ENCODE data around the gene TTC39C.
A peak's percentile ranks its signal among the peaks of the same experiment; 100 is the strongest.

TTC39C gene

GRCh38 chr18:23992941-23993280, 21.6 kb upstream of the TTC39C start:
- H3K4me2 ChIP-seq (ENCODE audit: low read length) = no peak overlapping the region
- no peaks in the 10 kb centered on the region for H4K20me1 ChIP-seq (ENCODE audit: insufficient read depth, low read length)
- H3K36me3 ChIP-seq (replicated peaks; ENCODE audit: low read depth, low read length) = no peaks in the 10 kb centered on the region
- no peaks in the 10 kb centered on the region for H3K4me1 ChIP-seq (ENCODE audit: low read length)
- no peak overlapping the region for H3K27ac ChIP-seq (ENCODE audit: low read length)
- H3K27me3 ChIP-seq (ENCODE audit: low read depth, low read length) = no peaks in the 10 kb centered on the region
- no peak overlapping the region for H3K9ac ChIP-seq (ENCODE audit: low read length)
- H3K4me3 ChIP-seq (ENCODE audit: low read length) = no peak overlapping the region
- H3K79me2 ChIP-seq (ENCODE audit: low read length) = no peaks in the 10 kb centered on the region
- H2AFZ ChIP-seq (ENCODE audit: low read depth, low read length) = peak overlapping the region; percentile 33; the same call in 1 of the 2 replicates
- H3K9me3 ChIP-seq (ENCODE audit: insufficient read depth, low read length) = no peaks in the 10 kb centered on the region
- TF ChIP-seq CTCF (IDR thresholded peaks at IDR 0.05; ENCODE audit: low read depth, low read length) = no peak
- TF ChIP-seq EZH2phosphoT487 (IDR thresholded peaks at IDR 0.05; ENCODE audit: low read depth) = no peak

GRCh38 chr18:23994361-23994902, 20.1 kb upstream of the TTC39C start:
- TF ChIP-seq CTCF (IDR thresholded peaks at IDR 0.05; ENCODE audit: low read depth, low read length) (no peak), EZH2phosphoT487 (IDR thresholded peaks at IDR 0.05; ENCODE audit: low read depth) (no peak)
- no peaks in the 10 kb centered on the region for H3K27me3 ChIP-seq (ENCODE audit: low read depth, low read length)
- no peaks in the 10 kb centered on the region for H3K9me3 ChIP-seq (ENCODE audit: insufficient read depth, low read length)
- H3K27ac ChIP-seq (ENCODE audit: low read length) = no peak overlapping the region
- no peaks in the 10 kb centered on the region for H3K36me3 ChIP-seq (replicated peaks; ENCODE audit: low read depth, low read length)
- no peak overlapping the region for H2AFZ ChIP-seq (ENCODE audit: low read depth, low read length)
- no peaks in the 10 kb centered on the region for H3K79me2 ChIP-seq (ENCODE audit: low read length)
- H4K20me1 ChIP-seq (ENCODE audit: insufficient read depth, low read length) = no peaks in the 10 kb centered on the region
- H3K4me3 ChIP-seq (ENCODE audit: low read length) = no peak overlapping the region
- H3K9ac ChIP-seq (ENCODE audit: low read length) = no peak overlapping the region
- H3K4me2 ChIP-seq (ENCODE audit: low read length) = no peak overlapping the region
- H3K4me1 ChIP-seq (ENCODE audit: low read length) = peaks cover under 1% of the 10 kb centered on the region; the same call in 1 of the 2 replicates

DNA sequence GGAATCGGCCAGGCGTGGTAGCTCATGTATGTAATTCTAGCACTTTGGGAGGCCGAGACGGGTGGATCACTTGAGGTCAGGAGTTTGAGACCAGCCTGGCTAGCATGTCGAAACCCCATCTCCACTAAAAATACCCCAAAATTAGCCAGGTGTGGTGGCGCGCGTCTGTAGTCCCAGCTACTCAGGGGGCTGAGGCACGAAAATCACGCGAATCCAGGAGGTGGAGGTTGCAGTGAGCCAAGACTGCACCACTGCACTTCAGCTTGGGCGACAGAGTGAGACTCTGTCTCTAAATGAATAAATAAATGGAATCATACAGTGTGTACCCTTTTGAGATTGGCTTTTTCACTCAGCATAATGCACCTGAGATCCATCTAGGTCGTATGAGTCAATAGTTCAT, 19.4 kb upstream of the TTC39C start:
- Histone ChIP-seq H2AFZ (ENCODE audit: low read depth, low read length) (no peak overlapping the region), H4K20me1 (ENCODE audit: insufficient read depth, low read length) (no peaks in the 10 kb centered on the region), H3K27me3 (ENCODE audit: low read depth, low read length) (no peaks in the 10 kb centered on the region), H3K36me3 (replicated peaks; ENCODE audit: low read depth, low read length) (no peaks in the 10 kb centered on the region), H3K4me1 (ENCODE audit: low read length) (peaks cover 8% of the 10 kb centered on the region), H3K27ac (ENCODE audit: low read length) (no peak overlapping the region), H3K9me3 (ENCODE audit: insufficient read depth, low read length) (no peaks in the 10 kb centered on the region), H3K9ac (ENCODE audit: low read length) (no peak overlapping the region), H3K4me2 (ENCODE audit: low read length) (no peak overlapping the region), H3K79me2 (ENCODE audit: low read length) (no peaks in the 10 kb centered on the region), H3K4me3 (ENCODE audit: low read length) (no peak overlapping the region)
- no peak for TF ChIP-seq EZH2phosphoT487 (IDR thresholded peaks at IDR 0.05; ENCODE audit: low read depth)
- TF ChIP-seq CTCF (IDR thresholded peaks at IDR 0.05; ENCODE audit: low read depth, low read length) = no peak

GRCh38 chr18:23998018-23998417, 16.5 kb upstream of the TTC39C start:
- TF ChIP-seq EZH2phosphoT487 (IDR thresholded peaks at IDR 0.05; ENCODE audit: low read depth) = no peak
- TF ChIP-seq CTCF (IDR thresholded peaks at IDR 0.05; ENCODE audit: low read depth, low read length) = no peak
- Histone ChIP-seq H3K79me2 (ENCODE audit: low read length) (no peaks in the 10 kb centered on the region), H3K27me3 (ENCODE audit: low read depth, low read length) (no peaks in the 10 kb centered on the region), H3K9me3 (ENCODE audit: insufficient read depth, low read length) (no peaks in the 10 kb centered on the region), H3K9ac (ENCODE audit: low read length) (no peak overlapping the region), H3K27ac (ENCODE audit: low read length) (no peak overlapping the region), H2AFZ (ENCODE audit: low read depth, low read length) (no peak overlapping the region), H4K20me1 (ENCODE audit: insufficient read depth, low read length) (no peaks in the 10 kb centered on the region), H3K4me1 (ENCODE audit: low read length) (peaks cover 25% of the 10 kb centered on the region), H3K4me3 (ENCODE audit: low read length) (no peak overlapping the region), H3K36me3 (replicated peaks; ENCODE audit: low read depth, low read length) (no peaks in the 10 kb centered on the region), H3K4me2 (ENCODE audit: low read length) (no peak overlapping the region)
